ENCODE measurements around the gene PLD4. TPM values are rescaled to one million over a fixed set of nuclear protein-coding genes. Genes with fewer than 3 reads are reported as not detected.
"Not testable (repeated sequence)": the region's sequence is repeated elsewhere in the genome, so short reads cannot be mapped to it uniquely, and the experiment has no call there.

The PLD4 gene
- total RNA-seq: 0.06 TPM
- long read RNA-seq: 0 reads

DNA sequence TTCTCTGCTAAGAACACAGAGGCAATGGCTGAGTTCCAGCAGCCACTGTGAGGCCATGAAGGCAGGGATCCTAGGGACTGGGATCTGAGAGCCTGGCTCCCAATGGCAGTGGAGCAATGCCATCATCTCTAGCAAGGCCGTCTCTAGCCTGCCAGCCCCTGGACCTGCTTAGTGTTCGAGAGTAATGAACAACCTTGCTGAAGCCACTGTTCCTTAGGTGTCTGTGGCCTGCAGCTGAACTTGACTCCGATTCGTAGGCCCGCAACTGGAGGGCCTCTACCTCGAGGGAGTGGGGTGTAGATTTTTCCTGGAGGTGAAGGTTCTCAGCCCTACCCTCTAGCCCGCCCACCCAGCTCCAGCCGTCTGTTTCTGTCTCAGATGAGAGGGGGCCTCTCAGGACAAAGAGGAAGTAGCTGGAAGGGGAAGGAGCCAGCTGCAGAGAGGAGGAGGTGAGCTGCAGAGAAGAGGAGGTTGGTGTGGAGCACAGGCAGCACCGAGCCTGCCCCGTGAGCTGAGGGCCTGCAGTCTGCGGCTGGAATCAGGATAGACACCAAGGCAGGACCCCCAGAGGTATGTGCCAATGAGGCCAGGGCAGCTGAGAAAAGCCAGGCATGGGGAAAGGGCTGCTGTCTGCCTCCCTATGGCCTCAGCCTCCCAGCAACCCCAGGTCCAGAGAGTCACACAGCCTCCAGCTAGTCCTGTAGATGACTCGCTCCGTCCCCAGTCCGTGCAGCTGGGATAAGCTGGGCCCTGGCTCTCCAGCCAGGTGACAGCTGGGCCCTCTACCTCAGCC, at the start of gene PLD4:
Gene PLD4, plus strand, starts transcription at position 459 of the 793 bp plus-strand sequence. CDS start 2,262 bp downstream, outside the sequence.
- peak; percentile 82 for DNase-seq (ENCODE audit: low spot score)

DNA sequence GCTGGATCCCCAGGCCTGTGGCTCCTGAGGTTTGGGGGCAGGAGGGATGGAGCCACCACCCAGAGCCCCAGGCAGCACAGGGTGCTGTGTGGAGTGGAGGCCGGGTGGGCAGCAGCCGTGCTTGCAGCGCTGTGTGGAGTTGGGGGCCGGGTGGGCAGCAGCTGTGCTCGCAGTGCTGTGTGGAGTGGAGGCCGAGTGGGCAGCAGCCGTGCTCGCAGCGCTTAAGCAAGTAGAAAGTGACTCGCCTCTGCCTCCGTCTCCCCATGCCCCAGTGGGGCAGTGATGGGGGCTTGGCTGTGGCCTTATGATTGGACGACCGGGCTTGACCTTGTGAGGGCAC, 49.3 kb upstream of the PLD4 start:
- DNase-seq (ENCODE audit: low spot score): no peak

- DNase-seq (ENCODE audit: low spot score): no peak
Observed at GRCh38 chr14:104875811-104876210, 48.9 kb upstream of the PLD4 start.

DNA sequence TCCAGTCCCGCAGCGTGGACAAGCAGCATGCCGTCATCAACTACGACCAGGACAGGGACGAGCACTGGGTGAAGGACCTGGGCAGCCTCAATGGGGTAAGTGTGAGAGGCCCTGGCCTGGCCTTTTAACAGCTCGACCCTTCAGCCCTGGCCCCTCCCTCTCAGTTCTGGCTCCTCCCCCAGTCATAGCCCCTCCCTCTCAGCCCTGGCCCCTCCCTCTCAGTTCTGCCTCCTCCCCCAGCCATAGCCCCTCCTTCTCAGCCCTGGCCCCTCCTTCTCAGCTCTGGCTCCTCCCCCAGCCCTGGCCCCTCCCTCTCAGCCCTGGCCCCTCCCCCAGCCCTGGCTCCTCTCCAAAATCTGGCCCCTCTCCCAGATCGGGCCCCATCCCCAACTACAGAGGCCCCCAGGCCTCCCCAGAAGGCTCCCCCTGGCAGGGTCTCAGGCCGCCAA, 48.4 kb upstream of the PLD4 start:
- no peak for DNase-seq (ENCODE audit: low spot score)

DNA sequence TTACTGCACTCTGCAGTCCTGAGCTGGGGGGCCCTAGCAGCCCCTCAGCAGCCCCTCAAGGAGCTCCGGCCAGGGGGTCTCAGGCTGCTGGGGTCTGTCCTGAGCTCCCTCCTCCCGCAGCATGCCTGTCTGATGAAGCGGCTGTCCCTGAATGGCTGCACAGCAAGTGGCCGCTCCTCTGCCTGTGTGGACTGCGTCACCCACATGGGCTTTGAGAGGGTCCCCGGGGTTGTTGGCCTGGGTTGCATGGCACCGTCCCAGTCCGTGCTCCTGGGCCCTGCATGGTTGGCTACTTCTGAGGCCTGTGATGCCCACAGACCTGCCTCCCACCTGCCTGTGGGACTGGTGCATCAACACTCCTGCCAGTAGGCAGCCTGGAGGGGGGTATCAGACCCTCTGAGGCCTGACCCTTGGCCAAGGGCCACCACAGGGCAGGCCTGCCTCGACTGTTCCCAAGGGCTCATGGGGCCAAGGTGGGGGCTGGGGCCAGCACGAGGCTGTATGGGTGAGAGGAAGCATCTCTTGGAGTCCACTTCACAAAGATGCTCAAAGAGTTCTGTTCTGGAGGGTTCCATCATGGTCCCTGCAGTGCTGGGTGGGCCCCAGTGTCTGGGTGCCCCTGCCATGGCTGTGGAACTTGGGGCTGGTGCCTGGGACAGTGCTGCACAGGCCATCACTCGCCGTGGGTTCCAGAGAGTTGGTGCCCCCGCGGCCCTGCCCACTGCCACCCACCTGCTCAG, 47.4 kb upstream of the PLD4 start:
- no peak for DNase-seq (ENCODE audit: low spot score)

GRCh38 chr14:104877806-104878550, 46.7 kb upstream of the PLD4 start:
- DNase-seq (ENCODE audit: low spot score): no peak

DNA sequence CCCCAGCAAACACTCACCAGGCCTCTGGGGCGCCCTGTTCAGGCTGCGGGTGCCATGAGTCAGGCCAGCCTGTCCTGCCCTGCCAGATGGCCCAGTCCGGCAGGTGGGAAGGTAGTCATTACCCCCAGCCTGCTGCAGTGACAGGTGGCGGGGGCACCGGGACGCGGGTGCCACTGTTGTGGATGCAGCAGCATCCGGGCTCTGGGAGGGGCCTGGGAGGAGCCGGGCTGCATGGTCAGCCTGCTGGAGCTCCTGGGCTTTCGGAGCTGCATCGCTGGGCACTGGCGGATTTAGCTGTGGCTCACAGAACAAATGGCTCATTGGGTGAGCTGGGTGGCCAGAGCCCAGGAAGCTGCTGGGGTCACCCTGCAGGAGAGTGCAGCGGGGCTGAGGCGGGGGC, 46.1 kb upstream of the PLD4 start:
- no peak for DNase-seq (ENCODE audit: low spot score)

- DNase-seq (ENCODE audit: low spot score): no peak
Observed at GRCh38 chr14:104879201-104879982, 45.3 kb upstream of the PLD4 start.

- no peak for DNase-seq (ENCODE audit: low spot score)
Observed at GRCh38 chr14:104879983-104880565, 44.6 kb upstream of the PLD4 start.

- DNase-seq (ENCODE audit: low spot score): no peak
Observed at GRCh38 chr14:104880584-104881210, 44.0 kb upstream of the PLD4 start.

DNA sequence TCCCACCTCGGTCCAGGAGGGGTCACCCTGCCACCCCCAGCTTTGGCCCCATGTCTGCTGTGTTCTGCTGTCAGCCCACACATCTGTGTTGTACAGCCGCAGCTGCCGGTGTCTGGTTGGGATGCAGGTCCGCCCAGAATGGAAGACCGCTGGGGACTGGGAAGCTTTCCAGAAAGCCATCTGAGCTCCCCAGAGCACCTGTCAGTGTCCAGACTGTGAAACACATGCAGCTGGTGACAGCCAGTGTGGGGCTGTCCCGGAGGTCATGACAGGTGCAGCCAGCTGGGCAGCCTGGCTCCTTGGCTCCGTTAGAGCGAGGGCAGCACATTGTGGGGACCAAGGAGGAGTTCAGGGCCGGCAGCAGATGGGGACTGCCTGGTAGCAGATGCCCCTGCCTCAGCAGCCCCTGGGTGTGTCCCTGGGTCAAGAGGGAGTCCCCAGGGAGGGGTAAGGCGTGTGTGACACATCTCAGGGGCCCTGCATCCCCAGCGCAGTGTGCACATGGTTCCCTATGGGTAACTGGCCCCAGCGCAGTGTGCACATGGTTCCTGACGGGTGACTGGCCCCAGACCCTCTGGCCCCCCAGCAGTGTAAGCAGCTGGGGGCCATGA, 43.2 kb upstream of the PLD4 start:
- no peak for DNase-seq (ENCODE audit: low spot score)

GRCh38 chr14:104882325-104882973, 42.2 kb upstream of the PLD4 start:
- DNase-seq (ENCODE audit: low spot score): no peak

DNA sequence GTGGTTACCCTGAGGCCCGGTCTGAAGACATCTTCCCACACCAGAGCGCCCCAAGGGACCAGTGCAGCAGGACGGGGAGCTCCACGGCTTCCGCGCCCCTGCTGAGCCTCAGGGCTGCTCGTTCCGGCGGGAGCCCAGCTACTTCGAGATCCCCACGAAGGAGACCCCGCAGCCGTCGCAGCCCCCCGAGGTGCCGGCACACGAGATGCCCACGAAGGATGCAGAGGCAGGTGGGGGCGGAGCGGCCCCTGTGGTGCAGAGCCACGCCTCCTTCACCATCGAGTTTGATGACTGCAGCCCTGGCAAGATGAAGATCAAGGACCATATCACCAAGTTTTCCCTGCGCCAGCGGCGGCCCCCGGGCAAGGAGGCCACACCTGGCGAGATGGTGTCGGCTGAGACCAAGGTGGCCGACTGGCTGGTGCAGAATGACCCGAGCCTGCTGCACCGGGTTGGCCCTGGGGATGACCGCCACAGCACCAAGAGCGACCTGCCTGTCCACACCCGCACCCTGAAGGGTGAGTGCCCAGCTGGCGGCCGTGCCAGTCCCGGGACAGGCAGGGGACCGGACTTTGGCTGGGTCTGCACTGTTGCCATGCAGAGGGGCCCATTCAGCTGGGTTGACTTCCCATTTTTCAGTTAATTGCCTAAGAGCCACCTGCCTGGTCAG, 41.6 kb upstream of the PLD4 start:
- DNase-seq (ENCODE audit: low spot score): no peak

DNA sequence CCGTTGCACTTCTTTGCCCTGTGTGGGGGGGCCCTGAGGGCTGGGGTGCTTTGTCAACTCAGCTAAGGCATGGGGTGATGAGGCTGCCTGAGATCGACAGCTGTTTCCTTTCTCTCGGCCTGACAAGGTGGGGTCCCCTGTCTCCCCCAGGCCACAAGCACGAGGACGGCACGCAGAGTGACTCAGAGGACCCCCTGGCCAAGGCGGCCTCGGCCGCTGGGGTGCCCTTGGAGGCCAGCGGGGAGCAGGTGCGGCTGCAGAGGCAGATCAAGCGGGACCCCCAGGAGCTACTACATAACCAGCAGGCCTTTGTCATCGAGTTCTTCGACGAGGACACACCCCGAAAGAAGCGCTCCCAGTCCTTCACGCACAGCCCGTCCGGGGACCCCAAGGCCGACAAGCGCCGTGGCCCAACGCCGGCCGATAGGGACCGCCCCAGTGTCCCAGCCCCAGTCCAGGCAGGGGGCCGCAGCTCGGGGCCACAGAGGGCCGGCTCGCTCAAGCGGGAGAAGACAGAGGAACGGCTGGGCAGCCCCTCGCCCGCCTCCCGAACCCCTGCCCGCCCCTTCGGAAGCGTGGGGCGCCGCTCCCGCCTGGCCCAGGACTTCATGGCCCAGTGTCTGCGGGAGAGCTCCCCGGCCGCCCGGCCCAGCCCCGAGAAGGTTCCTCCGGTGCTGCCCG, 40.9 kb upstream of the PLD4 start:
- no peak for DNase-seq (ENCODE audit: low spot score)

DNA sequence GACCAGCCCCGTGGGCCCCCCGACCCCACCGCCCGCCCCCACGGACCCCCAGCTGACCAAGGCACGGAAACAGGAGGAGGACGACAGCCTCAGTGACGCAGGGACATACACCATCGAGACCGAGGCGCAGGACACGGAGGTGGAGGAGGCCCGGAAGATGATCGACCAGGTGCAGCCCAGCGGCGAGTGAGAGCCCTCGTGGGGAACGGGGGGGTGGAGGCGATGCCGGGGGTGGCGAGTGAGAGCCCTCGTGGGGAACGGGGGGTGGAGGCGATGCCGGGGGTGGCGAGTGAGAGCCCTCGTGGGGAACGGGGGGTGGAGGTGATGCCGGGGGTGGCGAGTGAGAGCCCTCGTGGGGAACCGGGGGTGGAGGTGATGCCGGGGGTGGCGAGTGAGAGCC, 40.3 kb upstream of the PLD4 start:
- not testable (repeated sequence) for DNase-seq (ENCODE audit: low spot score)

DNA sequence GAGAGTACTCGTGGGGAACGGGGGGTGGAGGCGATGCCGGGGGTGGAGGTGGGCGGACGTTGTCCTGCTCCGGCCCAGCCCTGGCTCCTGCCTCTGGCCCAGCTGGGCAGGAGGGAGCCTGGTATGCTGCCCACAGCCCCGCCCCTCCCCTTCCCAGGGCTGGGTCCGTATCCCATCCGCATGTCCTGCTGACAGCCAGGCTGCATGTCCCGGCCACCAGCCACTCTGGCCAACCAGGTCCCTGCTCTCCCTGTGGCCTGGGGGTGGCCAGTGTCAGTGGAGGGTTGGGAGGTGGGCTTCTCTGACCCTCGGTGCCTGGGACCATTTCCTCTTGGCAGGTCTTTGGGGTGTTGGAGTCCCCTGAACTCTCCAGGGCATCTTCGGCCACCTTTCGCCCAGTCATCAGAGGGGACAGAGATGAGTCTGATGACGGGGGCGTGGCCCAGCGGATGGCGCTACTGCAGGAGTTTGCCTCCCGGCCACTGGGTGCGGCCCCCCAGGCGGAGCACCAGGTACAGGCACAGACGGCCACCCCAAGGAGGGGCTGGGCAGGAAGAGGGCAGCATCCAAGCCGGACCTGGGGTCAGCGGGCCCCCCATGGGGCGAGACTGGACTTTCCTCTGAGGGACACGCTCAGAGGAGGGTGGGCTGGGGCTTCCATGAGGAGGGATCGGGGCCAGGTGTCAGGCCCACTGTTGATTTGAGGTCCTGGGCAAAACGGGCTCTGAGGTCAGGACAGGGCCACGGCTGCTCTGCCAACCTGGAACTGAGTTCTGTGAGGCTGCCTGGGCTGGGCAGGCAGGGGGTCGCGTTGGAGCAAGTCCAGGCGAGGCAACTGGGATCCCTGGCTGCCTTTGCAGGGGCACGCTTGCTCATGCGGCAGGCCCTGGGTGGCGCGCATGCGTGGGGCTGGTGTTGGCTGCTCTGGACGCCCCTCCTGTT, 39.4 kb upstream of the PLD4 start:
- DNase-seq (ENCODE audit: low spot score): no peak

Data from mesenteric fat pad (tissue), 1 donor.